ENCODE measurements around the gene LBR.
A peak's percentile ranks its signal among the peaks of the same experiment; 100 is the strongest.
"Not testable (repeated sequence)": the region's sequence is repeated elsewhere in the genome, so short reads cannot be mapped to it uniquely, and the experiment has no call there.

The LBR gene

DNA sequence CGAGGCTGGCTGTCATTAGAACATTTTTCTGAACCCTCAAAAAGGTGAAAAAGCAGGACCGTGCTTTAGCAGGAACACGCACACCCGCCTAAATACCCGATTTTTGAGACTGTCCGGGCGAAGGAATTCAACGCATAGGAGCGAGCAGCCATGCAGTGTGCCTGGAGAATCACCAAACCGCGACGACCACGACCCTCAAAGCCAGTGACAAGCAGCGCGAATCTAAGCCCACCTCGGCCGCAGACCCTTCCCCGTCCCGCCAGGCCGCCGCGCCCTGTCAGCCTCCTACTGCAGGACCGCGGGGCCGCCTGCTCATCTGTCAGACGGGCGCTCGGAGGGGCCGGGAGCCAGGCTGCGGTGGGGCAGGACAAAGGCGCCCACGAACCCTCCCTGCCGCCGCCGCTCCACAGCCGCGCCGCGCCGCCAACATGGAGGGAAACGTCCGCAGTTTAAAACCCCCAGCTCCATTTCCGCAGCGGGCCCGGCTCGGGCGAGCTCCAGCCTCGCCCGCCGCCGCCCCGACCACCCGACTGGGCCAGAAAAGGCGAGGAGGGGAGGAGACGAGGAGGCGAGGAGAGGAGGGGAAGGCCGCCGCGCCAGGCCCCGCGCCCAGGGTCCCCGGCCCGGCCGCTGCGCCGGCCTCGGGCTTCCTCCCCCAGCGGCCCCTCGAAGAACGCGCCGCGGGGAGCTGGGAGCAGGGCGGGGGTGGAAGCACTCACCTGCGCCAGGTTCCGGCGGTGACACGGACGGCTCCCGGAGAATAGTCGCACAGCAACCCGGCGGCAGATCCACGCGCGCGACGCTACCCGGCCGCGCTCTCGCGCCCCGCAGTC is at the start of gene LBR:
Gene LBR, minus strand, starts transcription at position 804 of the 833 bp plus-strand sequence. CDS start 3,963 bp downstream, outside the sequence.
- DNase-seq (ENCODE audit: low read depth, low spot score), result peak; percentile 68

- DNase-seq (ENCODE audit: low read depth, low spot score), result no peak
These were observed 49.6 kb upstream of the LBR start for GRCh38 chr1:225477296-225477911.

DNA sequence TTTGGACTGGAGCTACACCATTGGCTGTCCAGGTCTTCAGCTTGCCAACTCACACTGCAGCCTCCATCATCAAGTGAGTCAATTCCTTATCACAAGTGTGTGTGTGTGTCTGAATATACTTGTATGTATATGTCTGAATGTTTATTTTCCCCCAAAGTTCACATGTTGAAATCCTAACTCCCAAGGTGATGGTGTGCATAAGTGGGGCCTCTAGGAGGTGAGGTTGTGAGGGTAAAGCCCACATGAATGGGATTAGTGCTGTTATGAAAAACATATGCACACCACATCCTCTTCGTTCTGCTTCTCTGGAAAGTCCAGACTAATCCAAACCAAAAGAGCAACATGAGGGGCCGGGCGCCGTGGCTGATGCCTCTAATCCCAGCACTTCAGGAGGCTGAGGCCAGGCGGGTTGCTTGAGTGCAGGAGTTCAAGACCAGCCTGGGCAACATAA is 48.7 kb upstream of the LBR start:
- DNase-seq (ENCODE audit: low read depth, low spot score), result no peak

- no peak for DNase-seq (ENCODE audit: low read depth, low spot score)
These were observed 48.3 kb upstream of the LBR start for GRCh38 chr1:225476100-225476511.

- DNase-seq (ENCODE audit: low read depth, low spot score), result peak; percentile 87
These were observed 47.4 kb upstream of the LBR start for GRCh38 chr1:225474986-225475820.

- DNase-seq (ENCODE audit: low read depth, low spot score), result no peak
These were observed 46.7 kb upstream of the LBR start for GRCh38 chr1:225474439-225474985.

DNA sequence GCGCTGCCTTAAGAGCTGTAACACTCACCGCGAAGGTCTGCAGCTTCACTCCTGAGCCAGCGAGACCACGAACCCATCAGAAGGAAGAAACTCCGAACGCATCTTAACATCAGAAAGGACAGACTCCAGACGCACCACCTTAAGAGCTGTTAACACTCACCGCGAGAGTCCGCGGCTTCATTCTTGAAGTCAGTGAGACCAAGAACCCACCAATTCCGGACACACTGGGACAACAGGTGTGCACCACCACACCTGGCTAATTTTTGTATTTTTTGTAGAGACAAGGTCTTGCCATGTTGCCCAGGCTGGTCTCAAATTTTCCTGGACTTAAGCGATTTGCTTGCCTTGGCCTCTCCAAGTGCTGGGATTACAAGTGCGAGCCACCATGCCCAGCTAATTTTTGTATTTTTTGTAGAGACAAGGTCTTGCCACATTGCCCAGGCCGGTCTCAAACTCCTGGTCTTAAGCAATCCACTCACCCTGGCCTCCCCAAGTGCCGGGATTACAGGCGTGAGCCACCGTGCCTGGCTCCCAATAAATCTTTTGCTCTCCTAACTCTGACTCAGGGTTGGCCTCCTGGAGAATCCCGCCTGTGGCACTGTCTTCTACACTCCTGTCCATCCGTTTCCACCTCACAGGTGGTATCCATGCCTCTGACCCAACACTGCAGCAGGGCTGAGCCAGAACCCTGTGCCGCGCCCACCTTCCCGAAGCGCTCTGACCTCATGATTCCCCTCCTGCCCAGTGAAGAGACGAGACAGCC is 46.0 kb upstream of the LBR start:
- DNase-seq (ENCODE audit: low read depth, low spot score), result not testable (repeated sequence)

GRCh38 chr1:225473266-225473665 is 45.4 kb upstream of the LBR start:
- not testable (repeated sequence) for DNase-seq (ENCODE audit: low read depth, low spot score)

DNA sequence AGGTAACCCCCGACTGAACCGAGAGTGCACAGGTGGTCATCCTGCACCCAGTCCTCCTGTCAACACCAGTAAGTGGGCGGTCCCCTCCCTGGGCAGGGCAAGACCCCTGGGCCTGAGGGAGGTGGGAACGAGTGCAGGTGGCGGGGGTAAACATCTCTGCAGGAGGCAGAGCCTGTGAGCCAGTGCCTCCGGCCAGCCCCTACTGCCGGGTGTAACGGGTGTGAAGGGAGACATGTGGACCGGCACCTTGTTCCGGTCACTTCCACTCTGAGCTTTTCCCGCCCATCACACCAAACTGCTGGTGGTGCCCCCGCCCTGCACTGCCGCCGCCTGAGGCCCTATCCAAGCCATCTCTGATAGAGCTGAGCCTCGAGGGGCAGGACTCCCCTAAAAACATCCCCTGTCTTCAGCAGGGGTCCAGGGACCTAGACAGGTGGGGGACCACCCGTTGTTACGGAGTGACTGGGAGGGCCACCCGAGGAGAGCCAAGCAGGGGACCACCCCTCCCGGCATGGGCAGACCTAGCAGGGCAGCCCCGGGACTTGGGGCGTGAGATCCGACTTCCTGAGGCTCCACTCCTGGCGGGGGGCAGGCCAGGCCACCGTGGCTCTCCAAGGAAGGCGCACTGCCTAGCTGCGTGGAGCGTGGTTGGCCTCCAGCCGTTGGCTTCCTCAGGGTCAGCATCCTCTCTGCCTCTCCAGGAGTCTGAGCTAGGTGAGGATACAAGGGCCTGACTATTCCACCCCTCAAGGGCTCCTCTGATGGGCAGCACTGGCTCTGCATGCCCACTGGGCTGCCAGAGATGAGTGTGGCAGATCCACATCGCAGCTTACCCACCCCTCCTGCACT is 43.8 kb upstream of the LBR start:
- no peak for DNase-seq (ENCODE audit: low read depth, low spot score)

DNA sequence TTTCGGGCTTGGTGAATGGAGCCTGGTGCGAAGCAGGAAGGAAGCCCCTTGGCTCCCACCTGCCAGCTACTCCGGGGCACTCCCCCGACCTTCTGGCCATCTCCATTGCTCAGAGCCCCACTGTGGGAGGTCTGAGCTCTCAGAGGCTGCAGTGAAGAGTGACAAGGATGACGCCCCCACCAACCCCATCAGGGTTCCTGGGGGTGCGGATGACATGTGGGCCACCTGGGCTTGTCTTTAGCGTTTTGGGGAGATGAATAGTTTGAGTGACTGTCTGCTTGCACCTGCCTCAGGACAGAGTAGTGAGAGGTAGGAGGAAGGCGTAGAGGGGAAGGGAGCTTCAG is 43.2 kb upstream of the LBR start:
- DNase-seq (ENCODE audit: low read depth, low spot score), result no peak

DNA sequence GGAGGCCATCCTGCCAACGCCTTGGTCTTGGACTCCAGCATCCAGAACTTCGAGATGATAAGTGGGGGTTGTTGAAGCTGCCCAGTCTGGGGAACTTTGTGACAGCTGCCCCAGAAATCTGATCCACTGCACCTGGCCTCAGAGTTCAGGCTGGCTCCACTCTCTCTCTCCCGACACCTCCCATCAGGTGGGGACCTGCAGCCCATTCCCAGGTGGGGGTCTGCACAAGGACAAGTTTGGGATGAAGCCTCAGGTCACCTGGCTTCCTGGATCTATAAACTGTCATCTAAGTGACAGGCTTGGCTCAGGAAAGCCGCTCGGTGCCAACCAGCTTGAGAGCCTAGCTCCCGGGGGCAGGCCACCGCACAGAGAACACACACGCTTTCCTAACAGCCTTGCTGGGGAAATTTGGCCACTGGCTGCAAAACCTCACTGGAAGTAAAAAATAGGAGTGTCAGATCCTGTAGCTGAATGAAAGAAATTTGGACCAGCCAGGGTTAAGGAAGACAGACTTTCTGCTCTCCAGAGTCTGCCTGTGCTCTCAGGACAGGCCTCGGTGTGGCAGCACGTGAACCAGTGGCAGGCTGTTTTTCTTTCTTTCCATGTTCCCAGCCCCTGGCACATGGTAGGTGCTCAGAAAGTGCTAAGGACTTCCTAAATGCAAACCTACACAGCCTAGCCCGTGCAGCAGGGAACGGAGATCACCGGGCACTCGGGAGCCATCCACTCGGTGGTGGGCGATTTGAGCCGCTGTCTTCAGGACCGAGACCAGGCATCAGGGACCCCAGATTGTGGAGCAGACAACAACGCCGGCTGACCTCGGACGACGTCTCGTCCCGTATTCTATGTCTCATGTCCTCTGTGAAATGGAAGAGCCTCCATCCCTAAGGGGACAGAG is 42.6 kb upstream of the LBR start:
- DNase-seq (ENCODE audit: low read depth, low spot score), result no peak

DNA sequence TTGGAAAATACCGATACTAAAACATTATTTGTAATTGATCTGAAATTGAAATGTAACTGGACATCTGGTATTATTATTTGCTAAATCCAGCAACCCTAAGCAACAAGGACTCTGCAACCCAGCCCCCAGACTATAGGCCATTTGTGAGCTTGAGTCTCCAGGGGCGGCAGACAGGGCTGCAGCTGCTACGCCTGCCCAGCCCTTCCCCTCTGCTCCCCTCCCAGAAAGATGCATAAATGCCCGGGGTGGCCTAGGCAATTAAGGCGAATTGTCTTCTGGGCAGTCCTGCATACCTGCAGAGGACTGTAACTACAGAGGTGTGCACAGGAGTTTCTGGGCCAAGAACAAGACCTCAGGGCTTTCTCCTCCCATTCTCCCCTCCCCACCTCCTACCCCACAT is 41.2 kb upstream of the LBR start:
- DNase-seq (ENCODE audit: low read depth, low spot score), result no peak

GRCh38 chr1:225468270-225469020 is 40.6 kb upstream of the LBR start:
- DNase-seq (ENCODE audit: low read depth, low spot score), result no peak

- DNase-seq (ENCODE audit: low read depth, low spot score), result no peak
These were observed 39.6 kb upstream of the LBR start for GRCh38 chr1:225467193-225468020.

GRCh38 chr1:225466848-225467192 is 39.0 kb upstream of the LBR start:
- DNase-seq (ENCODE audit: low read depth, low spot score), result no peak

- no peak for DNase-seq (ENCODE audit: low read depth, low spot score)
These were observed 38.1 kb upstream of the LBR start for GRCh38 chr1:225465793-225466517.
